ENCODE results near the gene NBEAL2.

DNA sequence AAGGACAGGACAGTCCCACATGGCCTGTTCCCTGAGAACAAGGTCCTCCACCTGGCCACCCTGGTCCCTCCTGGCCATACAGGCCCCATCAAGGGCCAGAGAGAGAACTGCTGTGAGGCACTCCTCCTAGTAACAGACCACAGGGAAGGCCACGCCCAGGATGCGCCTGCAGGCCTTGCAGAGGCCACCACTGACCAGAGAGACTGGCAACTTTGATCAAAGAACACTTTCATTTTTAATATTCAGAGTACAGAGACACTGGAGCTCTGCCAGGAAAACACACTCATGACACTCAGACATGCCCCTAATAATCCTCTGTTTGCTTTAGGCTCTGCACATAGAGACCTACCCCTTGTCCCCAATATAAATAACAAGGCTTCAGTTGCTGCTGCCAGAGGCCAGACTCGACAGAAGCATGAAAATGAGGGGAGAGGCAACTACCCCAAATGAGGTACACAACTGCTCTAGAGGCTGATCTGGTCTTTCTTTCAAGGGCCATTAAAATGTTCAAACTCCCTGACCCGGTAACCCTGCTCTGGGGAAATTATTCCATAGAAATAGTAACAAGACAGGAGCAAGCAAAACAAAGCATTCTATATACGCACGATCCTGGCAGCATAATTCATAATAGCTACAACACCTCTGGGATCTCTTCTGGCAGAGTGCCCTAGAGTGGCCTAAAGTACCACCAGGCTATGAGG is 47.7 kb upstream of the NBEAL2 start:
- TF ChIP-seq, protein P1, sequence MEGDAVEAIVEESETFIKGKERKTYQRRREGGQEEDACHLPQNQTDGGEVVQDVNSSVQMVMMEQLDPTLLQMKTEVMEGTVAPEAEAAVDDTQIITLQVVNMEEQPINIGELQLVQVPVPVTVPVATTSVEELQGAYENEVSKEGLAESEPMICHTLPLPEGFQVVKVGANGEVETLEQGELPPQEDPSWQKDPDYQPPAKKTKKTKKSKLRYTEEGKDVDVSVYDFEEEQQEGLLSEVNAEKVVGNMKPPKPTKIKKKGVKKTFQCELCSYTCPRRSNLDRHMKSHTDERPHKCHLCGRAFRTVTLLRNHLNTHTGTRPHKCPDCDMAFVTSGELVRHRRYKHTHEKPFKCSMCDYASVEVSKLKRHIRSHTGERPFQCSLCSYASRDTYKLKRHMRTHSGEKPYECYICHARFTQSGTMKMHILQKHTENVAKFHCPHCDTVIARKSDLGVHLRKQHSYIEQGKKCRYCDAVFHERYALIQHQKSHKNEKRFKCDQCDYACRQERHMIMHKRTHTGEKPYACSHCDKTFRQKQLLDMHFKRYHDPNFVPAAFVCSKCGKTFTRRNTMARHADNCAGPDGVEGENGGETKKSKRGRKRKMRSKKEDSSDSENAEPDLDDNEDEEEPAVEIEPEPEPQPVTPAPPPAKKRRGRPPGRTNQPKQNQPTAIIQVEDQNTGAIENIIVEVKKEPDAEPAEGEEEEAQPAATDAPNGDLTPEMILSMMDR (IDR thresholded peaks at IDR 0.05; ENCODE audit: low read length): no peak
- TF ChIP-seq EZH2 (IDR thresholded peaks at IDR 0.05; ENCODE audit: borderline replicate concordance, low read length): no peak
